GM19397 (cell line): ENCODE data around the gene RBM38.

Experiments
- ATAC-seq: cut with Tn5 transposase; IDR thresholded peaks from one replicate; pipeline ENCODE4 v1.9.1; 2021; ENCODE audit warnings: mild to moderate bottlenecking, moderate library complexity; ENCODE audit not compliant: unreplicated experiment

RBM38 gene

GRCh38 chr20:57402206-57403125 is 11.3 kb downstream of the RBM38 start:
- ATAC-seq: no peak

DNA sequence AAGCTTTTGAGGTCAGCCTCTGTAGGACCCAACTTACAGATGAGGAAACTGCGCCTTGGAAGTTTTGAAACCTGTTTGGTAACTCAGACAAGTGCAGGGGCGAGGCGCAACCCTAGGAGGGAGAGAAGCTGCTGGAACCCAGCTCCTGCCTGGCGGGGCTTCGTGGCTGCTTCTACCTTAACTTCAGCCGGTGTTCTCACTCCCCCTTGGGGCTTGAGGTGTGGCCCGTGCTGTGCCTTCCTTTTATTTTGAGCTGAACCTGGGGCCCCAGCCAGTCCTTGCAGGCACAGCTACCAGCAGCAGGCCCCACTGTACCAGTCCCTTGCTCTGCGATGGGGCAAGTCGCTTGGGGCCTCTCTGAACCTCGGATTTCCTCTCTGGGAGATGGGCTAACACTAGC is 12.0 kb downstream of the RBM38 start:
- ATAC-seq: no peak

DNA sequence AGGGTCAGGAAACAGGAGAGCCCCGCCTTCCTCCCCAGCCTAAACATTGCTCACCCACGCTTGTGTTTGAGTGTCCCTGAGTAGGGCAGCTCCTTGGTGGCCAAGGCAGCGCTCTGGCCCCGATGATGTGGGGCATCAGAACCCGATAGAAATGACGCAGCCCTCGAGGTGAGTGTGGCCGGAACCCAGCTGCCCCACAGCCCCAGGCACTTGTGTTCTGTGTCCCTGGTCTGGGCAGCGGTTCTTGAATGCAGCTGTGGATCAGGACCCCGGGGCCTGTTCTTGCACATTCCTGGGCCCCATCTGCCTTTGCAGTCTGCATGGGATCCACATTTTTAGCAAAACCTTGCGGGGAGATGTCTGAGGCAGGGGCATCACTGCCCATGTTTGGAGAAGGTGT is 12.8 kb downstream of the RBM38 start:
- ATAC-seq: no peak

DNA sequence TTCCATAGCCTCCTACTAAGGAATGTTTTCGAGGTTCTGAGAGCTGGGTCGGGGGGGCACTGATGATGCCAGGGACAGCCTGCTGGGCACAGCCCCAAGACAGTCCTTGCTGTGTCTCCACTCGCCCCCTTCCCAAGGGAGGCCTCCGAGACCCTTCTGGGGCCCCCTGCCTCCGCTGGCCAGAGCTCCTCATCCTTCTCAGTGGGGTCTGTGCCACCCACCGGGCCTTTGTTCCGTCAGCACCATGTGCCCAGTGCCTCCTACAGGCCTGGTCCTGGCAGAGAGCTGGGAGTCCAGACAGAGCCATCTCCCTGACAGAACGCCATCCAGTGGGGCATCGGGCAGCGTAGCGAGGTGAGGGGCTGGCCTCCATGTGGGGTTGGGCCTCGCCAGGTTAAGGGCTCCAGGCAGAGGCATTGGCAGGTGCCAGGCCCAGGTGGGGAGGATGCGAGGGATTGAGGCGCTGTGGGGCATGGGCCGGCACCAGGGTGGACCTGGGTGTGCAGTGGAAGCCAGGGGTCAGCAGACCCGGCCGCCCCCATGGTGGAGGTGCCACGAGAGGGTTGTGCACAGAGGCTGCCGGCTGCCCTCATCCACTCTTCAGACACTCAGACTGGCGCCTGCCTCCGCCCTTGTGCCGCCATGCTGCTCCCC is 13.3 kb downstream of the RBM38 start:
- ATAC-seq: no peak

GRCh38 chr20:57405236-57406016 is 14.2 kb downstream of the RBM38 start:
- ATAC-seq: no peak

- ATAC-seq: no peak
Observed at GRCh38 chr20:57407541-57407956, 16.4 kb downstream of the RBM38 start.

GRCh38 chr20:57408131-57408530 is 16.9 kb downstream of the RBM38 start:
- no peak for ATAC-seq

GRCh38 chr20:57408536-57409233 is 17.5 kb downstream of the RBM38 start:
- ATAC-seq: no peak

GRCh38 chr20:57409316-57409671 is 18.1 kb downstream of the RBM38 start:
- no peak for ATAC-seq

DNA sequence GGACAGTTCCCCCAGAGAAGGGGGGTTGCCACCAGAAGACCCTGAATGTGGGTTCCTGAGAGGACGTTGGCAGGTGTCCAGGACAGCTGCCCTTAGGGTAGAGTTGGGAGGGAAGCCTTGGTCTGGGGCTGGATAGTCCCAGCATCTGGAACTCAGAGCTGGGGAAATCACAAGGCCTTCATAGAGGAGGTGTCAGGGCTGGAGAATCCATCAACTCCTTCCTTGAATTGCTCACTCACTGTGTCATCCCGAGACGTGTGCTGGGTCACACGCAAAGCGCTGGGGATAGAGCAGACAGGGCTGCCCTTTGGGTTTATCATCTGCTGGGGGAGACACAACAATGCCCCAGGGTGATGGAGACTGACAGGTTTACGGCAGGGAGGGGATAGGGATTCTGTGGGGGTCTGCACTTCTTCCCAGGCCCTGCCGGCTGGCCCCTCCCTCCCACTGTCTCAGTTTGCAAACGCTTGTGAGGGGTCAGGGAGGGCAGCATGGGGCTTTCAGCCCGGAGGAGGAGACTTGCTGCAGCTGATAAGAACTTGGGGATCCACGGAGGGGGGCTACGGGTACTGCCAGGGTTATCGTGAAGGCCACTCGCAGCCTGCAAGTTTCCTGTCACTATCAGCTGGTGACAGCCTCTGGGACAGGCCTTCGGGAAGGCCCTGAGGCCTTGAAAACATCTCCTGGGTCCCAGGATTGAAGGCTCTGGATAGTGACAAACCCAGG is 18.6 kb downstream of the RBM38 start:
- no peak for ATAC-seq

DNA sequence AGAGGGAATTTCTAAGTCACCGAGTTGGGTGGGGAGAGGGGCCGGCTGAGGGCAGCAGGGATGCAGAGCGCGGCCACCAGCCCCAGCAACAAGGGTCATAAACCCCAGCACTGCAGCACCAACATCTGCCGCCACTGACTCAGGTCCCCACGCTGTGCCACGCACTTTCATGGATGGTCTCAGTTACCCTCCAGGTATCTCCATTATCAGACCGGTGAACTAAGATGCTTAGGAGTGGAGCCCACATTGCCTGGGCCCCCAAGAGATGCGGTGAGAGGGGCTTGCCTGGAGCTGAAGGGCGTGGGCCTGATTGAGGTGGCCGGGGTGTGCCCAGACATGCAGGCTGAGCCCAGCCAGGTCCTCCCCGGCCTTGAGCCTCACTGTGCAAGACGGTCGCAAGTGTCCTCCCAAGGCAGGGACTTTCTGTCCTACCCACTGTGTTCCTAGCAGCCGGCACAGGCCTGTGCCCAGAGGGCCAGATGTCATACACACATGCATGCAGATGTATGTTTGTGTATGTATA is 19.3 kb downstream of the RBM38 start:
- no peak for ATAC-seq

- no peak for ATAC-seq
Observed at GRCh38 chr20:57410924-57411323, 19.7 kb downstream of the RBM38 start.

- no peak for ATAC-seq
Observed at GRCh38 chr20:57411406-57412283, 20.4 kb downstream of the RBM38 start.

- ATAC-seq: no peak
Observed at GRCh38 chr20:57412347-57413029, 21.3 kb downstream of the RBM38 start.

DNA sequence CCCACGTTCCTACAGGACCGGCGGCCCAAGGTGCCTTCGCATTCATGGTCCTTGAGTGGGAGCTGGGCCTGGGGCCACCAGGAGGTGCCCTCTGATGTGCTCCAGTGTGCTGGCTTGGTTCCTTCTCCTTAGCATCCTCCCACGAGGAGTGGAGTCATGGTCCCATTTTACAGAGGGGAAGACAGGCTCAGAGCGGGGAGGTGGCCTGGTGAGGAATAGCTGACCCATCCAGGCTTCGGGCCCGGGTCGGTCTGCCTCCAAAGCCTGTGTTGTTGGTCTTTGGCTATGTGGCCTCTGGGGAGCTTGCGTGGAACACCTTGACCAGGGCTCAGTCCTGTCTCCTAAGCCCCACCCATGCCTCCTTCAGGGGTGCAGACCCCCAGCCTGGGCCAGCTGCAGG is 22.8 kb downstream of the RBM38 start:
- ATAC-seq: no peak

DNA sequence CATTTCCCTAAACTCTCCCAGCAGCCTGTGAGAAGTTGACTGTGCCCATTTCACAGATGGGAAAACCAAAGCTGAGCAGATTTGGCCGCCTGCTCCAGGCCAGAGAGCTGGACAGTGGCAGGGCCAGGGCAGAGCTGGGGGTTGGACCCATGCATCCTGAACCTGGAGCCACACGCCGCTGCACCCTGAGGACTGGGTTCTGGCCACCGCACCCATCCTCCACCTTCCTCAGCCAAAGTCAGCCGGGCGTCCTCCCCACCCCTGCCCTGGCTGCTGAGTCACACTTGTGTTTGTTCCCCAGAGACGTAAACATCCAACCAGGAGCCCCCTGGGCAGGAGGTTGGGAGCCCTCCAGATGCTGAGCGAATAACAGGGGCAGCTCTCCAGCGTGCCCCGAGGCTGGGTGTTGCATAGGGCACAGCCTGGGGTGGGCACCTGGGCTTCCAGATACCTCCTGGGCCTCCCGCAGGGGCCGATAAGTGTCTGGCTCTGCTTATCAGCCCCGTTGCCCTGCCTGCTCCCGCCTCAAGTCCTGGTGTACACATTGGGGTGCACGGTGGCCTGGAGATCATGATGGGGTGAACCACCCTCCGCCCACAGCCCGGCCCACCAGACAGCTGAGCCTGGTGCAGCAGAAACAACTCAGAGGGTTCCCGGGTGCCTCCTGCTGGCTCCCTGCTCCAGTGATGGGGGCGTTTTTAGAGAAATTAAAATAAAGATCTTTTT is 23.8 kb downstream of the RBM38 start:
- ATAC-seq: no peak

- ATAC-seq: no peak
Observed at GRCh38 chr20:57415771-57416170, 24.6 kb downstream of the RBM38 start.
